Subcutaneous abdominal adipose tissue (tissue), 5 donors: ENCODE results near the gene ORMDL3.

Source experiments
- H3K27ac ChIP-seq: one replicate; pipeline ENCODE4 v1.7.0; 2013; ENCODE audit warnings: low read depth, mild to moderate bottlenecking, inconsistent platforms, low read length, moderate library complexity
- H3K27me3 ChIP-seq, 5 donors: one replicate each; pipeline ENCODE4 v1.7.0; 2013; ENCODE audit warnings: low read length in 5 of 5, inconsistent platforms in 1 of 5; ENCODE audit not compliant: control insufficient read depth in 5 of 5, insufficient read depth in 4 of 5
- H3K36me3 ChIP-seq, 5 donors: one replicate each; pipeline ENCODE4 v1.7.0; 2013; ENCODE audit warnings: low read length in 5 of 5; ENCODE audit not compliant: control insufficient read depth in 5 of 5, insufficient read depth in 5 of 5
- H3K4me1 ChIP-seq, 5 donors: one replicate each; pipeline ENCODE4 v1.7.0; 2013; ENCODE audit warnings: low read length in 5 of 5, mild to moderate bottlenecking in 3 of 5, moderate library complexity in 1 of 5; ENCODE audit not compliant: control insufficient read depth in 5 of 5, insufficient read depth in 5 of 5
- H3K4me3 ChIP-seq, 5 donors: one replicate each; pipeline ENCODE4 v1.7.0; 2013; ENCODE audit warnings: low read length in 5 of 5, low read depth in 1 of 5
- H3K9ac ChIP-seq, 5 donors: one replicate each; pipeline ENCODE4 v1.7.0; 2013; ENCODE audit warnings: low read length in 5 of 5, mild to moderate bottlenecking in 4 of 5, moderate library complexity in 3 of 5
- H3K9me3 ChIP-seq, 5 donors: one replicate each; pipeline ENCODE4 v1.7.0; 2013; ENCODE audit warnings: low read length in 5 of 5; ENCODE audit not compliant: control insufficient read depth in 5 of 5
- donor health status: healthy.
- donor health status: healthy.
- donor health status: healthy.
- donor health status: healthy.
- donor health status: healthy.

Gene ORMDL3

DNA sequence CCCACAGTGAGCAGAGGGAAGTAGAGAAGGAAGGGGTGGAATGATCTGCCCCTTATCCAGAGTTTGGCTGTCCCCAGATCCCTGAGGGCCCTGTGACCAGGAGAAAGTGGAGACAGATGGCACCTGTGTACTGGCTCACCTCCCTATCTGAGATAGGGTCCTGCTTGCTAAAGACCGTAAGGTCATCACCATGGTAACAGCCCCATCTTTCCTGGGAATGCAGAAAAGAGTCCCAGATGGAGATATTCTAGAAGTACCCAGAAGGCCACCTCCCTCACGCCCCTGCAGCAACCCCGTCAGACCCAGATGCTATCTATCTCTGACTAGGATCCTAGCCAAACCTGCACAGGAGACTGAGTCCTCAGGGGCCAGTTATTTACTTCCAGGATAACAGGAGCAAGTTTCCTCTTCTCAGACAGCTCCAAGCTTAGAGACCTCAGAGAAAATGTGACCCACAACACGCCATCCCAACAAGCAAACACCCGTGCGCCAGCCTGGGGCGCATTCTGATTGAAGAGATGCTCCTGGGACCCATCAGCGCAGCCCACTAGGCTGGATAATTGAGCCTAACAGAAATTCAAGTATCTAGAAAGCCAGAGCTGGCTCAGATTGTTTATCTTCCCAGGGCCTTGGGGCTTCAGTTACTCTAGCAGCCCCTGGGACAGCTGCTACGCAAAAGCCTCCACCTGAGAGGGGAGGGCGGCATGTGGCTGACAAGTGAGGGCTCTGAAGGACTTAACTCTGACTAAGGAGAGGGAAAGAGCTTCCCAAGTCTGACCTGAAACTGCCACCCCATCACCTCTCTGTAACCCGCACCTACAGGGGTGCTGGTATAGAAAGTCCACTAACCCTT is 1.9 kb downstream of the ORMDL3 start:
- Histone ChIP-seq H3K9me3 (no peaks in the 10 kb centered on the region), H3K27me3 (no peaks in the 10 kb centered on the region), H3K36me3 (peaks cover 0 to 35% (median 32%) of the 10 kb centered on the region in 5 donors), H3K4me1 (peaks cover 25 to 85% (median 81%) of the 10 kb centered on the region in 5 donors), H3K4me3 (peak overlapping the region; percentile 80 to 90 (median 82)), H3K27ac (peak overlapping the region; percentile 97), H3K9ac (peak overlapping the region; percentile 88 to 94 (median 90))

DNA sequence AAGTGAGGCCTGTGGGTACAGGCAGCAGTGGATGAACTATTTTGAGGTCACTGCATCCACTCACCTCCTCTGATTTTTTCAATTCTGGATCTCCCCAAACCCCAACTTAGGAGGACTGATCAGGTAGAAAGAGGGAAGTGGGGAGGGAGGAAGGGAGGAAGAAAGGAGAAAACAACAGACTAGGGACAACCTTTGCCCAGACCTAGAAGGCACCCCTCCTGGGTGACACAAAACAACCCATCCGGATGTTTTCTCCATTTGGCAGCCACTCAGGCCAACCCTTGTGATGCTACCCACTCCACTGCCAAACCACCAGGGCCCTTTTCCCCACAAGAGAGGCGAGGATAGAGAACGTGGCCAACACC is 2.7 kb downstream of the ORMDL3 start:
- H3K9ac ChIP-seq = peak overlapping the region in 4 of 5 donors; percentile 26 to 94 (median 70)
- H3K4me3 ChIP-seq = peak overlapping the region in 3 of 5 donors; percentile 13 to 90 (median 82)
- peaks cover 27 to 92% (median 85%) of the 10 kb centered on the region in 5 donors for H3K4me1 ChIP-seq

DNA sequence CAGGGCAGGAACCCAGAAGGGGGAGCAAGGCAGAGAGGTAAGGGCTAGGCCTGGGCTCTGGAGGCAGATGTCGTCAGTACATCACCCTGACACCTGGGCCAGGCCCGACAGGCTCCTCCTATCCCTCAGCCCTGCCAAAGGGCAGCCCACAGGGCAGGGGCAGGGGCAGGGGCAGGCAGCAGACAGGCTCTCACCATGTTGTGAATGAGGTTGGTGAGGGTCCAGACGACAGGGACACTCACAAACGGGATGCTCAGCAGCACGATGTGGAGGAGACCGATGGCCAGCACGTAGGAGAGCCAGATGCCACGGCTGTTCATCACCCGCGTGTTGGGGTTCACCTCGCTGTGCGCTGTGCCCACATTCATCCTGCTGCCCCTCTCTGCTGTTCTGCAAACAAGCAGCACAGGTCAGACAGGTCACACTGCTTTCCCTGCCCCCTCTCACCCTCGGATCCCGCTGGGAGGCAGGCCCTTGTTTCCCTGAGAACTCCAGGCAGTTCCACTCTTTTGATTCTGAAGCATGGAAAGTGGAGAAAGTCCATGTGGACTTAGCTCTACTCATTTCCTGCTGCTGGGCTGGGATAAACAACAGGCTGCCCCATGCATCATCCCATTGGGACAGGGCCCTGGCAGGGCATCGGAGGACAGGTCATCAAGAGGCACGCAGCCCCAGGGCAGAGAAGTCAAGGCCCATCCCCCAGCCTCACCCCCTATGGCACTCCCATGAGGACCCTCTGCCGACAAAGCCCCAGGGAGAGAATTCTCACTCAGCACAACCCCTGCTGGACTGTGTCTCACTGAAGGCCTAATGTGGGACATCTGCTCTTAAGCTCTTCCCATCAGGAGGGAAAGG is 3.3 kb downstream of the ORMDL3 start:
- peak overlapping the region; percentile 97 for H3K27ac ChIP-seq
- peak overlapping the region in 4 of 5 donors; percentile 26 to 94 (median 70) for H3K9ac ChIP-seq
- H3K27me3 ChIP-seq = no peaks in the 10 kb centered on the region
- H3K9me3 ChIP-seq = no peaks in the 10 kb centered on the region
- peak overlapping the region in 2 of 5 donors; percentile 13 to 82 for H3K4me3 ChIP-seq
- peaks cover 0 to 45% (median 41%) of the 10 kb centered on the region in 5 donors for H3K36me3 ChIP-seq
- H3K4me1 ChIP-seq = peaks cover 24 to 86% (median 80%) of the 10 kb centered on the region in 5 donors

More for the DNA sequence above, 2.7 kb downstream of the ORMDL3 start:
- H3K36me3 ChIP-seq = peaks cover 0 to 40% (median 38%) of the 10 kb centered on the region in 5 donors
- no peaks in the 10 kb centered on the region for H3K27me3 ChIP-seq
- no peaks in the 10 kb centered on the region for H3K9me3 ChIP-seq
- peak overlapping the region; percentile 97 for H3K27ac ChIP-seq

DNA sequence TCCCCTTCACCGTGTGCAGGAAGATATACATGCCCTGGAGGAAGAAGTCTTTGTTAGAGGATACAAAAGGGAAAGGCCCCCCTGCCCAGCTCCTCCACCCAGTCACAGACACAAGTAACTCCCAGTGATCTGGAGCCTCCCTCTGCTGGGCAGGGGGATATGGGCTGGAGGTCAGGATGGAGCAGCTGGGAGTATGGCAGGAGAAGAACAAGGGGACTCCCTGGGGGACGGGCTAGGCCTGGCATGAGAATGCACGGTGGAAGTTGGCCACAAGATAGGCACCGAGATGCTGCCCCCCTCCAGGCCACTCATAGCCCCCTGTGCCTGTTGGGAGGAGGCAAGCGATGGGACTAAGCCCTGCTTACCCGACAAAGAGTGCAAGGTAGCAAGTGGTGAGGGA is 4.2 kb downstream of the ORMDL3 start:
- peaks cover 19 to 80% (median 75%) of the 10 kb centered on the region in 5 donors for H3K4me1 ChIP-seq
- peaks cover 0 to 47% (median 43%) of the 10 kb centered on the region in 5 donors for H3K36me3 ChIP-seq
- peak overlapping the region in 1 of 5 donors; percentile 18 for H3K4me3 ChIP-seq
- no peaks in the 10 kb centered on the region for H3K9me3 ChIP-seq
- no peaks in the 10 kb centered on the region for H3K27me3 ChIP-seq
- H3K9ac ChIP-seq = peak overlapping the region in 2 of 5 donors; percentile 5 to 89
- peak overlapping the region; percentile 97 for H3K27ac ChIP-seq

DNA sequence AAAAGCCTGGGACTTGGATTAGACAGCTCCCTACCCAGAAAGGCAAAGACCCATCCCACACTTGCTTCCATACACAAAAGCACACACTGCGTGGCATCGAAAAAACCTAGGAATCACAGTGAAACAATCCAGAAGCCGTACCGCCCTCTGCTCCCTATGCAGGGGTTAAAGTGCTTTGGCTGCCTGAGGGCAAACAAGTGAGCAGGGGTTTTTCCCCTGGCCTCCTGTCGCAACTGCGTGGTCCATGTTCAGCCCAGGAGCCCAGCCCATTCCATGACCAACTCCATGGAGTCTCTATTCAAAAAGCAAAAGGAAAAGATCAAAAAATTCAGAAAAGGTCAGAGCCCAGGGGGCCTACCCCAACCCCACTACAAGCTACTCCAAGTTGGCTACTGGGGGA is 5.4 kb downstream of the ORMDL3 start:
- Histone ChIP-seq H3K9ac (peak overlapping the region in 1 of 5 donors; percentile 62), H3K4me1 (peaks cover 19 to 76% (median 68%) of the 10 kb centered on the region in 5 donors), H3K27me3 (no peaks in the 10 kb centered on the region), H3K27ac (peak overlapping the region; percentile 97), H3K4me3 (no peak overlapping the region), H3K9me3 (no peaks in the 10 kb centered on the region), H3K36me3 (peaks cover 0 to 47% (median 43%) of the 10 kb centered on the region in 5 donors)

DNA sequence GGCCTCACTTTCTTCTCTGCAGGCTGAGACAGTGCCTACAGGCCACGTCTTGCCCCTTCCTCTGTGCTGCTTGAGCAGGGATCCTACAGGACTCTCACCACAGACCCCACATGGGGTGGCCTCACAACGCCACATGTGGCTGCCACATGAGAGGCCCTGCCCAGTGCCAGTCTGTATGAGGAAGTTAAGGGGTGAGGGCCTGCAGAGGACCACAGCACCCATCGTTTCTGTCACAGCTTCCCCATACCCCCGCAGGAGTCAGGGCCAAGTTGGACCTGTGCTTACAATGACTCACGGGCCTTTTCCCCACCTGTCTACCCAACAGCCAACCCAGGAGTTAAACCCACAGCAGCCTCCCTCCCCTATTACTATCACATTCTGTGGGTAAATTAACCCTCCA is 6.1 kb downstream of the ORMDL3 start:
- no peak overlapping the region for H3K4me3 ChIP-seq
- H3K27me3 ChIP-seq = no peaks in the 10 kb centered on the region
- H3K9me3 ChIP-seq = no peaks in the 10 kb centered on the region
- H3K27ac ChIP-seq = peak overlapping the region; percentile 97
- H3K36me3 ChIP-seq = peaks cover 0 to 50% (median 43%) of the 10 kb centered on the region in 5 donors
- H3K9ac ChIP-seq = peak overlapping the region in 4 of 5 donors; percentile 0 to 62 (median 30)
- peaks cover 19 to 77% (median 61%) of the 10 kb centered on the region in 5 donors for H3K4me1 ChIP-seq

DNA sequence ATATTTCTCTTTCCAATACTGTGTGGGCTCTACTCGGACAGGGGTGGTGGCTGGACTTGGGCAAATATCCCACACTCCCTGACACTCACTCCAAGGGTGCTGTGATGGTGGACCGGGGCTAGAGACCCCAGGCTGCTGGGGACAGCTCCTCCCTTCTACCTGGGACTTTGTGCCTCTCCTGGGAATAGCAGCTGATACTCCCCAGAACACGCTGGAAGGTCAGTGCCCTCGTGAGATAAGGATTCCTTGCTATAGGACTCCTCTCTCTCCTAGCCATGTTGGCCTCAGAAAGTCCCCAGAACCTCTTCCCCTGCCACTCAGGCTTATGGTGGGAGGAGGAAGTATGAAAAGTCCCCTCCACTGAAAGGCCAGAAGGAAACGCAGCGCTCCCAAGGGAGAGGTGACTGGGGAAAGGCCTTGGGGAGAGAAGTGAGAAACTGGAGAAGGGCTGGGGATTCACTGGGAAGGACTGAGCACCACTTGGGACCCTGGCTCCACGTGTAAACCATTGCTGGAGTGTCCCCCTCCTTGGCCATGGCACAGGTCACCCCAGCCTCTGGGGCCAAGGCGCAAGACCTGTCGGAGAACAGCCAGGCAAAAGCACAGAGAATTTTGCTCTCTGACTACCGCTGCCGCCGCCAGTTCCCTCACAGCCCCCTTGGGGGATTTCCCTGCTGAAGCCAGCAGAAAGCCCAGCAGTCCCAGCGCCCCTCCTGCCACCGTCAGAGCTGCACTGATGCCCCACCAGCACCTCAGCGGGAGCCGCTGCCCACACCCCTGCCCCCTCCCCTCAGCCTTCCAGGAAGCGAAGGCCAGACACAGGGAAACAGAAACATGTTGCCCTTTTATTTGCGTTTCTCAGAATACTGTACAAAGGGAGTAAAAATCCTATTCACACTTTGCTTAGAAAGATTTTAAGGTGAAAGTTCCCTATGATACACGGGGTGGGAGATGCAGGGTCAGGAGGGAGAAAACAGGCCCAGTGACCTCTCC is 6.9 kb downstream of the ORMDL3 start:
- peaks cover 19 to 77% (median 58%) of the 10 kb centered on the region in 5 donors for H3K4me1 ChIP-seq
- H3K36me3 ChIP-seq = peaks cover 0 to 50% (median 43%) of the 10 kb centered on the region in 5 donors
- no peaks in the 10 kb centered on the region for H3K27me3 ChIP-seq
- peak overlapping the region; percentile 97 for H3K27ac ChIP-seq
- peak overlapping the region in 4 of 5 donors; percentile 0 to 62 (median 31) for H3K9ac ChIP-seq
- H3K4me3 ChIP-seq = no peak overlapping the region
- H3K9me3 ChIP-seq = no peaks in the 10 kb centered on the region

DNA sequence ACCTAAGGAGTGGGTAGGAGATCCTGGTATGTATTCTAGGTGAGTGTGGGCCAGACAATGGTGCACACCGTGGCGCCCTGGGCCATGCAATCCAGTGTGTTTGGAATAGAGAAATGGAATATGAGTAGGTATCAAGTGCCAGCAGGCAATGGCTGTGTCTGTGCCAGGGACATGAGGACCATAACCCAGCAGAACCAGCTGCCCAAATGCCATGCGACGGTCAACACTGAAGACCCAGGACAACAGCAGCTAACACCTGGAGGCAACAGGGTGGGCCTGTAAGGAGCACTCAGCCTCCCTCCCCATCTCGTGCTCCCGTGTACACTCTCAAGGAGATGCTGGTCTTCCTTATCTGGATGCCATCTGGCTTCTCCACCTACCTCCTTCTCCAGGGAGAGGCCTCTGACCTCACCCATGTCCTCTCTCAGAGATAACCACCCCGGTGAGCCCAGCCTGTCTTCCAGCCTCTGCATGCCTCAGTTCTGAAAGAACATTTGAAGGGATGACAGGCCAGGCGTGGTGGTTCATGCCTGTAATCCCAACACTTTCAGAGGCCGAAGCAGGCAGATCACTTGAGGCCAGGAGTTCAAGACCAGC is 8.2 kb downstream of the ORMDL3 start:
- peaks cover 0 to 51% (median 43%) of the 10 kb centered on the region in 5 donors for H3K36me3 ChIP-seq
- no peak overlapping the region for H3K9ac ChIP-seq
- peaks cover 14 to 69% (median 50%) of the 10 kb centered on the region in 5 donors for H3K4me1 ChIP-seq
- no peak overlapping the region for H3K4me3 ChIP-seq
- no peak overlapping the region for H3K27ac ChIP-seq
- no peaks in the 10 kb centered on the region for H3K27me3 ChIP-seq
- H3K9me3 ChIP-seq = no peaks in the 10 kb centered on the region

DNA sequence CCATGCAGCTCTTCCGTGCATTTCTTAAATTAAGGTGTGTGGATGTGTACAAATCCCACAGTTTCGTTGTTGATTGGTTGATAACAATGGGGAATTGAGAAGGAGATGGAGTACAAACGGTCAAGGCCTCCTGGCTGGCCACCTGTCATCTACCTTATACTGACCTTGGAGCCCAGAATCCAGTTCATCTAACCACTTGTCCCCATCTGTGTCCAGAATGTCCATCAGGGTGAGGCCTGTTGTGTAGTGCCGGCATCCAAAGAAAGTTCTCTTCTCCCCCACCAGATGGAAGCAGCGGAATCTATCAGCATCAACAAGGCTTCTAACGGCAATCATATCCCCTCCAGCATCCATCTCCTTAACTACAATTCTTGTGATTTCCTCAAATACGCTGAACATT is 10.5 kb downstream of the ORMDL3 start:
- Histone ChIP-seq H3K4me3 (no peak overlapping the region), H3K27me3 (no peaks in the 10 kb centered on the region), H3K27ac (peak overlapping the region; percentile 55), H3K36me3 (peaks cover 5 to 37% (median 26%) of the 10 kb centered on the region in 5 donors), H3K4me1 (peaks cover 9 to 46% (median 30%) of the 10 kb centered on the region in 5 donors), H3K9ac (no peak overlapping the region), H3K9me3 (no peaks in the 10 kb centered on the region)
